GM21526 (cell line): ENCODE results near the gene DMKN.

Experiments
- ATAC-seq: cut with Tn5 transposase; IDR thresholded peaks from one replicate; pipeline ENCODE4 v1.9.1; 2021; ENCODE audit warnings: moderate library complexity; ENCODE audit not compliant: unreplicated experiment, low FRiP score

DMKN gene, protein sequence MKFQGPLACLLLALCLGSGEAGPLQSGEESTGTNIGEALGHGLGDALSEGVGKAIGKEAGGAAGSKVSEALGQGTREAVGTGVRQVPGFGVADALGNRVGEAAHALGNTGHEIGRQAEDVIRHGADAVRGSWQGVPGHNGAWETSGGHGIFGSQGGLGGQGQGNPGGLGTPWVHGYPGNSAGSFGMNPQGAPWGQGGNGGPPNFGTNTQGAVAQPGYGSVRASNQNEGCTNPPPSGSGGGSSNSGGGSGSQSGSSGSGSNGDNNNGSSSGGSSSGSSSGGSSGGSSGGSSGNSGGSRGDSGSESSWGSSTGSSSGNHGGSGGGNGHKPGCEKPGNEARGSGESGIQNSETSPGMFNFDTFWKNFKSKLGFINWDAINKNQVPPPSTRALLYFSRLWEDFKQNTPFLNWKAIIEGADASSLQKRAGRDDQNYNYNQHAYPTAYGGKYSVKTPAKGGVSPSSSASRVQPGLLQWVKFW

GRCh38 chr19:35513628-35514281 is at the start of gene DMKN:
Gene DMKN, minus strand, starts transcription at chr19:35513649. Its CDS starts 174 bp downstream, at chr19:35513475.
- ATAC-seq = no peak

DNA sequence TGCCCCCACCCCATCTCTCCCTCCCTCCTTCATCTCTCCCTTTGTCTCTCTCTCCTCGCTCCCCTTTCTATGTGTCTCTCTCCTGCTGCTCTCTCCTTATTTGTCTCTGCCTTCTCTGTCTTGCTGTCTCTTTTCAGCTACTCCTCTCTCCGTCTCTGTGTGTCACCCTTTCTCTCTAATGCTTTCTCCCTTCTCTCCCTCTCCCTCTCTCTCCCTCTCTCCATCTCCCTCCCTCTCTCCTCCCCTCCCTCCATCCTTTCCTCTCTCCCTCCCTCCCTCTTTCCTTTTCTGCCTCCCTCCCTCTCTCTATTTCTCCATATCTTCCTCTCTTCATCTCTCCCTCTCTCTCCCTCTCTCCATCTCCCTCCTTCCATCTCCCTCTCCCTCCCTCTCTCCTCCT is 49.3 kb upstream of the DMKN start:
- ATAC-seq = no peak

- no peak for ATAC-seq
These were observed 48.9 kb upstream of the DMKN start for GRCh38 chr19:35562336-35562735.

GRCh38 chr19:35561436-35561835 is 48.0 kb upstream of the DMKN start:
- ATAC-seq = no peak

GRCh38 chr19:35560677-35561076 is 47.2 kb upstream of the DMKN start:
- no peak for ATAC-seq

- ATAC-seq = no peak
These were observed 46.8 kb upstream of the DMKN start for GRCh38 chr19:35560271-35560670.

DNA sequence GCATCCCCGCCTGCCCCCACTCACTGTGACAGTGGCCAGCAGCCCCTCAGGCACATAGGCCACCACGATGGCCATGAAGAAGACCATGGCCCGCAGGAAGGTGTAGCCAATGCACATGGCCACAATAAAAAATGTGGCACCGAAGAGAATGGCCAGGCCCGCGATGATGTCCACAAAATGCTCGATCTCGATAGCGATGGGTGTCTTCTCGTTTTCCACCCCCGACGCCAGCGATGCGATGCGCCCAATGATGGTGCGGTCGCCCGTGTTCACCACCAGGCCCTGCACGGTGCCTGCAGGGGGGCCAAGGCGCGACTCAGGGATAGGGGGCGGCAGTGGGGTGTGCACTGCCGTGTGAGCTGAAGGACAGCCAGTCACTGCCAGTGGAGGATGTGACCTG is 46.3 kb upstream of the DMKN start:
- ATAC-seq = no peak

- no peak for ATAC-seq
These were observed 45.8 kb upstream of the DMKN start for GRCh38 chr19:35559281-35559659.

GRCh38 chr19:35558400-35559280 is 45.2 kb upstream of the DMKN start:
- no peak for ATAC-seq

DNA sequence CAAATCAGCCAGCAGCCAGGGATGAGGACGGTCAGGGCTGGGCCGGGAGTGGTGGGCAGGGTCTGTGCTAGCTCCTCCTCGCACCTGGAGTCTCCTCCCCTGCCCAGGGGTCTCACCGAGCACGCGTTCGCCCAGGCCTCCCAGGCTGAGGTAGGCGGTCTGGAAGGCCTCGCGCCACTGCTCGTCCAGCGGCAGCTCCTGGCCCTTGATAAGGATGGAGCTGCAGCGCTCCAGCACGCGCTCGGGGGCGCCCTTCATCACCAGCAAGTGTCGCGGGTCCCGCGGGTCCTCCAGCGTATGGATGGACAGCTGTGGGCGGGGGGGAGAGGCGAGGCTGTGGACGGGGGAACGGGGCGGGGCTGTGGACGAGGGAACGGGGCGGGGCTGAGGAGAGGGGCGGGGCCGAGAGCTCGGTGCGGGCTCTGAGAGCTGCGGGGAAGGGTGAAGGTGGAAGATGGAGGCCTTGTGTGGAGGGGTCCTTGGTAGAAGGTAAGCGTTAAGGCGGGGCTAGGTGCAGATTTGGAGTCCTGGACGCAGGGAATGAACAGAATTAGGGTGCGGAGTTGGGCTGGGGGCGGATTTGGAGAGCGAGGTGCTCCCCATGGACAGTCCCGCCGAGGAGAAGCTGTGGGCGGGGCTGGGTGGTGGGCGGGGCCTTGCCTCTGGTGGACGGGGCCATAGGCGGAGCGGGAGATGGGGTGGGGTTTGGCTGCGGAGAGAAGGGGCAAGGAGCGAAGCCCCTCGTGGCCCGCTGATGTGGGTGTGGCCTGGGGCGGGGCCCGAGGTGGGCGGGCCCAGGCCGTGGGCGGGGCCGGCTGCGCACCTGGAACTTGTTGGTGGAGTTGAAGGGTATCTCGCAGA is 44.3 kb upstream of the DMKN start:
- ATAC-seq = no peak

DNA sequence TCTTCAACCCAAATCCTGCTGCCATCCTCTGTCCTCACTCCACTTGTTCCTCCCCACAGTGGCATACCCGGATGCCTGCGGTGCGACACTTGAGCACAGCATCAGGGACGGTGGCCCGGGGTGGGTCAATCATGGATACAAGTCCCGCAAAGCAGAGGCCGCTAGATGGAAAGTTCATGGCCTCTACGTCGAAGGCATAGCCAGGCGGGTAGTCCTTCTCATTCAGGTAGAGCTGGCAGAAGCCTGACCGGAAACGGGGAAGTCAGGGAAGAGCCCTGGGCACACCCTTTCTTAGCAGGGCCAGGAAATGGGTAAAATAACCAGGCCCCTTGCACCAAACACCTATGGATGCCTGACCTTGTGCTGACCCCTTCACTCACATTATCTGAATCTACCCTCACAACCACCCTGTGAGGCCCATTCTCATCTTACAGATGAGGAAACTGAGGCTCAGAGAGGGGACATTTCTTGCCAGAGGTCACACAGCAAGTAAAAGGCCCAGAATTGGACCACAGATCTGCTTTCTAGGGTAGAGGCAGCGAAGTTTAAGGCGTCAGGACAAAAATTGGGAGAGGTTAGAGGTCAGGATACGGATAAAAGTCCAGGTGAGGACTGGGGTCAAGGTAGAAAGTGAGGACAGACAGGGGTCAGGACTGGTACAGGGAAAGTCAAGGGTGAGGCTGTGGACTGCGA is 43.5 kb upstream of the DMKN start:
- ATAC-seq = no peak

DNA sequence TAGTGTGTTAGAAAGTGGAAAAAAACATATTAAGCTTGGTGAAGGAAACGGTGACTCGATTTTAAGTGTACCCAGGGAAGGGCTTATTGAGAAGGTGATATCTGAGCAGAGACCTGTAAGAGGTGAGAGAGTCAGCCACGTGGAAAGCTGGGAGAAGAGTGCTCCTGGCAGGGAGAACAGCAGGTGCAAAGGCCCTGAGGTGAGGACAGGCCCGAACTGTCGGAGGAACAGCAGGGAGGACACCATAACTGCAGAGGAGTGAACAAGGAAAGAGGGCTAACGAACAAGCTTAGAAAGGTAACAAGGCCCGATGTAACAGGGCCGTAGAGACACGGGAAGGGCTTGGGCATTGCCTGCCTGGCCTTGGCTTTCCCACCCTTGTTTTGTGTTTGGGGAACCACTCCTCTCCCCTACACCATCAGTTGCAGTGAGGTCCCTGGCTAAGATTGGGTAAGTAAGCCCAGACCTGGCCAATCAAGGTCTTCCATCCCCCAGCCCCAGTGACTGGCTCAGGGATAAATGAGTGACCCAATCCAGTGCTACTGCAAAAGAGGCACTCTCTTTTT is 42.7 kb upstream of the DMKN start:
- no peak for ATAC-seq

DNA sequence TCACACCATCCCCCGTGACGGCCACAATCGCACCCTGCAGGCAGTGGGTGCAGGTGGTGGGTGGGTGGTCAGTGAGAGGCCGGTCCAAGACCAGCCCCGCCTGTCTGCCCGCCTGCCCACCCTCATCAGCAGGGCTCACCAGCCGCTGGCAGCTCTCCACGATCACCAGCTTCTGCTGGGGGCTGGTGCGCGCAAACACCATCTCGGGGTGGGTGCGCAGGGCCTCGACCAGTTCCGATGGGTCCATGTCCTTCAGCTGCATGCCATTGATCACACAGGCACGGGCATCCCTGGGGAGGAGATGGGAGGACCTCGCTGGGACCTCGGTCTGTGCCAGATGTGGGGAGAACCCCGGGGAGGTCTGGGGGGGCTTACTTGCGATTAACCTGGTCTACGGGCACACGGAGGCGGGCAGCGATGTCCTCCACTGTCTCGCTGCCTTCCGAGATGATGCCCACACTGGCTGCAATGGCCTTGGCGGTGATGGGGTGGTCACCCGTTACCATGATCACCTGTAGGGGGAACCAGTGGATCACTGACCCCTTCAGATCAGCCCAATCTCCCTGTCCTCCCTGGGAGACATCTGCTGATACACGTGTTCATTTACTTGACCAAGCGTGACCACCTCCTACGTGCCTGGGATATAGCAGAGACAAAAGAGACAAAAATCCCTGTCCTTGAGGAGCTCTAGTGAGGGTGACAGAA is 42.0 kb upstream of the DMKN start:
- ATAC-seq = no peak

GRCh38 chr19:35554076-35554475 is 40.6 kb upstream of the DMKN start:
- no peak for ATAC-seq

DNA sequence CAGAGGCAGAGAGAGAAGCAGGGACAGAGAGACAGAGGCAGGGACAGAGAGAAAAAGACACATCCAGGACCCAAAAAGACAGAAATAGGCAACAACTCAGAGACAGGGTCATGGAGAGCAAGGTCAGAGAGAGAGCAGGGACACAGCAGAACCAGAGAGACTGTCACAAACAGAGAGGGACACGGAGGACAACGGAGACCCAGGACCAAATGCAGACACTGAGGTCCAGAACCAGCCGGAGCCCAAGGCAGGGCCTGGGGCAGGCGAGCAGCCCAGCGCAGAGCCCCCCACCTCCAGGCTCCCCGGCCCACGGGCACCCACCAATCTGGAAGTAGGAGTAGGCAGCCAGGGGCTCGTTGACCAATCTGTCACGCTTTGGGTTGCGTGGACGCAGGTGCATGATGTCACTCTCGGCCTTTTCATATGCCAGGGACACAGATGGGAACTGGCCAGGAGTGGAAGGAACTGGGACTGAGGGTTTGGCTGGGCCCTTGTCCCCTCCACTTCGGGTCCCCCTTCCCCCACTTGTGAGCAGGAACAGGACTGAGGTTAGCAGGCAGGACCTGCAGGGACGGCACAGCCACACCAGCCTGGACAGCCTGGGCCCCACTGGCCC is 40.0 kb upstream of the DMKN start:
- ATAC-seq = no peak

- no peak for ATAC-seq
These were observed 39.3 kb upstream of the DMKN start for GRCh38 chr19:35552534-35553384.

DNA sequence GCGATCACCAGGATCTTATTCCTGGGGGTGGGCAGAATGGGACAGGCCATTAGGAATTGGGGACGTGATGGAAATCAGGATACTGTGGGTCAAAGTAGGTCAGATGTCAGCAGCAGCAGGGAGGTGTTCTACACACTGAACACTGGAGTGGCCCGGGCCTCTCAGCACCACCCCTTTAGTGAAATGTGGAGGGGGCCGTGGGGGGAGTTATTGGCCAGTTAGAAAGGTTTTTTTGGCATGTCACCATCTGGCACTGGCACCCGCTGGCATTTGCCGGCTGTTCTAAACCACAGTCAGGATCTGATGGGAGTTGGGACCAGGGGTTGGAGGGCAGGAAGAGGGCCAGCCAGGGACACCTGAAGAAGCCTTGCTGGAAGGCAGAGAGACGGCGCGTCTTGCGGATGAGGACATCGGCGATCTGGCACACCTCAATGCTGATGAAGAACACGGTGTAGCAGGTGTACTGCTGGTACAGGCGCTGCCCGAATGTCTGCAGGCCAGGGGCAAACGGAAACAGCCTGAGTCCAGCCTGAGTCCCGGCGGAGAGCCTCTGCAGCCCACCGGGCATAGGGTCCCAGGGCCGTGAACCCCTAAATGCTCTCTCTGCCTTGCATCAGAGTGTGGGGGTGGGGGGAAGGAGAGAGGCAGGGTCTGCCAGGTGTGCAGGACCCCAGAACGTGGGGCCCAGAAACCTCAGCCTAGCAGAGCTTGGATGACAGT is 37.8 kb upstream of the DMKN start:
- no peak for ATAC-seq
